Measurements from ENCODE around the gene ZNF586. TPM values are rescaled to one million over a fixed set of nuclear protein-coding genes. Genes with fewer than 3 reads are reported as not detected.

Gene ZNF586
- total RNA-seq, 2 donors from 2014 or later: 16.1 to 21.3 TPM

Other genes starting within 250 kb of the ZNF586 start
- 1 to 10 TPM; 3.7 to 3.9 TPM for gene ZNF549, start 242.3 kb upstream of the ZNF586 start, total RNA-seq
- gene ZNF550, start 209.8 kb upstream of the ZNF586 start, total RNA-seq: 10 to 100 TPM in 1 of 2 donors, 1 to 10 TPM in 1; 6.4 to 14.4 TPM
- 1 to 10 TPM; 2.0 to 2.5 TPM for gene ZNF416, start 190.8 kb upstream of the ZNF586 start, total RNA-seq
- gene ZIK1, start 185.5 kb upstream of the ZNF586 start, total RNA-seq: 1 to 10 TPM; 2.4 to 5.6 TPM
- 1 to 10 TPM; 3.9 to 5.4 TPM for gene ZNF530, start 169.8 kb upstream of the ZNF586 start, total RNA-seq
- 1 to 10 TPM; 4.2 to 6.7 TPM for gene ZNF134, start 155.4 kb upstream of the ZNF586 start, total RNA-seq
- gene ZNF211, start 136.5 kb upstream of the ZNF586 start, total RNA-seq: 10 to 100 TPM in 1 of 2 donors, 1 to 10 TPM in 1; 9.8 to 12.0 TPM
- under 1 TPM in 1 of 2 donors, not detected in 1; 0.18 TPM for gene ZSCAN4, start 100.7 kb upstream of the ZNF586 start, total RNA-seq
- gene ZNF551, start 87.7 kb upstream of the ZNF586 start, total RNA-seq: 1 to 10 TPM; 4.8 to 9.6 TPM
- 1 to 10 TPM in 1 of 2 donors, under 1 TPM in 1; 0.62 to 2.1 TPM for gene ZNF154, start 60.5 kb upstream of the ZNF586 start, total RNA-seq
- gene ZNF671, start 42.1 kb upstream of the ZNF586 start, total RNA-seq: 1 to 10 TPM; 7.1 to 7.5 TPM
- gene ZNF776, start 22.9 kb upstream of the ZNF586 start, total RNA-seq: 1 to 10 TPM; 7.3 to 9.6 TPM
- 1 to 10 TPM; 6.2 to 7.1 TPM for gene ZNF552, start 45.2 kb downstream of the ZNF586 start, total RNA-seq
- 10 to 100 TPM in 1 of 2 donors, 1 to 10 TPM in 1; 9.2 to 20.9 TPM for gene ZNF587B, start 60.6 kb downstream of the ZNF586 start, total RNA-seq
- 10 to 100 TPM; 28.7 to 36.6 TPM for gene ZNF587, start 80.2 kb downstream of the ZNF586 start, total RNA-seq
- gene ZNF814, start 119.4 kb downstream of the ZNF586 start, total RNA-seq: 10 to 100 TPM; 12.1 to 18.1 TPM
- gene ZNF417, start 146.9 kb downstream of the ZNF586 start, total RNA-seq: 10 to 100 TPM; 13.7 to 16.8 TPM
- gene ZNF418, start 165.7 kb downstream of the ZNF586 start, total RNA-seq: 1 to 10 TPM; 2.4 to 3.1 TPM
- gene ZNF256, start 178.0 kb downstream of the ZNF586 start, total RNA-seq: 1 to 10 TPM; 5.0 to 6.0 TPM
- under 1 TPM in 1 of 2 donors, not detected in 1; 0.56 TPM for gene C19orf18, start 204.9 kb downstream of the ZNF586 start, total RNA-seq
- gene ZNF606, start 233.1 kb downstream of the ZNF586 start, total RNA-seq: 1 to 10 TPM; 3.2 to 9.1 TPM